GM19463 (cell line): Measurements from ENCODE around the gene TRIM33.
A peak's percentile ranks its signal among the peaks of the same experiment; 100 is the strongest.
"Not testable (repeated sequence)": the region's sequence is repeated elsewhere in the genome, so short reads cannot be mapped to it uniquely, and the experiment has no call there.

Source experiments
- ATAC-seq: cut with Tn5 transposase; IDR thresholded peaks from one replicate; pipeline ENCODE4 v1.9.1; 2021; ENCODE audit warnings: mild to moderate bottlenecking, moderate library complexity; ENCODE audit not compliant: unreplicated experiment

The TRIM33 gene

GRCh38 chr1:114468710-114469468, 42.1 kb downstream of the TRIM33 start:
- no peak for ATAC-seq

- ATAC-seq = peak; percentile 43
Measured at GRCh38 chr1:114468047-114468446, 43.0 kb downstream of the TRIM33 start.

- ATAC-seq = peak; percentile 42
Measured at GRCh38 chr1:114467491-114467890, 43.5 kb downstream of the TRIM33 start.

- no peak for ATAC-seq
Measured at GRCh38 chr1:114466334-114467014, 44.5 kb downstream of the TRIM33 start.

- no peak for ATAC-seq
Measured at GRCh38 chr1:114462963-114463362, 48.0 kb downstream of the TRIM33 start.

- ATAC-seq = no peak
Measured at GRCh38 chr1:114462341-114462740, 48.7 kb downstream of the TRIM33 start.

GRCh38 chr1:114458237-114458777, 52.7 kb downstream of the TRIM33 start:
- ATAC-seq = no peak

- no peak for ATAC-seq
Measured at GRCh38 chr1:114457675-114458236, 53.2 kb downstream of the TRIM33 start.

GRCh38 chr1:114456586-114456985, 54.4 kb downstream of the TRIM33 start:
- ATAC-seq = no peak

- no peak for ATAC-seq
Measured at GRCh38 chr1:114455102-114455785, 55.8 kb downstream of the TRIM33 start.

- no peak for ATAC-seq
Measured at GRCh38 chr1:114454539-114454938, 56.5 kb downstream of the TRIM33 start.

GRCh38 chr1:114453361-114453784, 57.6 kb downstream of the TRIM33 start:
- no peak for ATAC-seq

- no peak for ATAC-seq
Measured at GRCh38 chr1:114448370-114449036, 62.5 kb downstream of the TRIM33 start.

GRCh38 chr1:114446198-114446597, 64.8 kb downstream of the TRIM33 start:
- no peak for ATAC-seq

- ATAC-seq = not testable (repeated sequence)
Measured at GRCh38 chr1:114443226-114443625, 67.8 kb downstream of the TRIM33 start.

- no peak for ATAC-seq
Measured at GRCh38 chr1:114441332-114441731, 69.7 kb downstream of the TRIM33 start.

- no peak for ATAC-seq
Measured at GRCh38 chr1:114439369-114439768, 71.6 kb downstream of the TRIM33 start.

- ATAC-seq = no peak
Measured at GRCh38 chr1:114437812-114438211, 73.2 kb downstream of the TRIM33 start.

- no peak for ATAC-seq
Measured at GRCh38 chr1:114436799-114437198, 74.2 kb downstream of the TRIM33 start.

- ATAC-seq = no peak
Measured at GRCh38 chr1:114435088-114435715, 75.8 kb downstream of the TRIM33 start.
